Skin of body (tissue), 2 donors: ENCODE measurements around the gene CITED2. TPM values are rescaled to one million over a fixed set of nuclear protein-coding genes. Genes with fewer than 3 reads are reported as not detected.
"Not testable (repeated sequence)": the region's sequence is repeated elsewhere in the genome, so short reads cannot be mapped to it uniquely, and the experiment has no call there.

Experiments used
- DNase-seq: peaks from one replicate; lab custom pipeline; 2025; lab: John Stamatoyannopoulos, UW
- total RNA-seq: library from RNA; depleted of rRNA; stranded (reverse); fragments of >200 nt; gene quantifications from one replicate; pipeline ENCODE4 v1.2.3, GENCODE V29; 2014

Gene CITED2
- total RNA-seq, 1 donor from 2014 or later: 46.0 TPM

- no peak for DNase-seq
Measured at GRCh38 chr6:139364982-139365379, 9.5 kb downstream of the CITED2 start.

GRCh38 chr6:139364302-139364981 is 10.0 kb downstream of the CITED2 start:
- peak; percentile 43 for DNase-seq

GRCh38 chr6:139363797-139364196 is 10.7 kb downstream of the CITED2 start:
- DNase-seq: not testable (repeated sequence)

- DNase-seq: not testable (repeated sequence)
Measured at GRCh38 chr6:139363123-139363522, 11.3 kb downstream of the CITED2 start.

GRCh38 chr6:139361211-139361610 is 13.2 kb downstream of the CITED2 start:
- no peak for DNase-seq

GRCh38 chr6:139356924-139357323 is 17.5 kb downstream of the CITED2 start:
- no peak for DNase-seq

- DNase-seq: no peak
Measured at GRCh38 chr6:139355777-139356445, 18.5 kb downstream of the CITED2 start.

GRCh38 chr6:139355172-139355571 is 19.3 kb downstream of the CITED2 start:
- DNase-seq: no peak

- DNase-seq: no peak
Measured at GRCh38 chr6:139354189-139354588, 20.3 kb downstream of the CITED2 start.

GRCh38 chr6:139349464-139350020 is 24.9 kb downstream of the CITED2 start:
- no peak for DNase-seq

GRCh38 chr6:139346392-139346791 is 28.1 kb downstream of the CITED2 start:
- DNase-seq: no peak

GRCh38 chr6:139344186-139344963 is 30.1 kb downstream of the CITED2 start:
- no peak for DNase-seq

GRCh38 chr6:139343052-139343750 is 31.2 kb downstream of the CITED2 start:
- no peak for DNase-seq

GRCh38 chr6:139341060-139341459 is 33.4 kb downstream of the CITED2 start:
- no peak for DNase-seq

GRCh38 chr6:139338795-139339194 is 35.7 kb downstream of the CITED2 start:
- DNase-seq: peak; percentile 77

GRCh38 chr6:139337830-139338229 is 36.6 kb downstream of the CITED2 start:
- DNase-seq: no peak

GRCh38 chr6:139337001-139337400 is 37.4 kb downstream of the CITED2 start:
- DNase-seq: no peak

- no peak for DNase-seq
Measured at GRCh38 chr6:139336488-139336887, 38.0 kb downstream of the CITED2 start.

GRCh38 chr6:139335447-139336210 is 38.8 kb downstream of the CITED2 start:
- no peak for DNase-seq

- DNase-seq: peak; percentile 89
Measured at GRCh38 chr6:139334806-139335446, 39.5 kb downstream of the CITED2 start.
